Karpas-422 (cell line): Measurements from ENCODE around the gene TRAF5. TPM values are rescaled to one million over a fixed set of nuclear protein-coding genes. Genes with fewer than 3 reads are reported as not detected.

ENCODE experiments used
- DNase-seq: peaks from one replicate; pipeline ENCODE4 v3.0.0-alpha.2; 2015
- H2AFZ ChIP-seq: fragments of 200-600 bp; sonication (generic); 2 replicates; pipeline ENCODE4 v1.6.1; 2014; ENCODE audit warnings: antibody characterized with exemption, low read length, mixed read lengths
- H3K27ac ChIP-seq: fragments of 200-600 bp; sonication (generic); 2 replicates; pipeline ENCODE4 v1.5.1; 2014; ENCODE audit warnings: mild to moderate bottlenecking, low read length, moderate library complexity
- H3K27me3 ChIP-seq: fragments of 200-600 bp; sonication (generic); 2 replicates; pipeline ENCODE4 v1.6.1; 2014; ENCODE audit warnings: low read length, mixed read lengths
- H3K36me3 ChIP-seq: fragments of 200-600 bp; sonication (generic); 2 replicates; pipeline ENCODE4 v1.6.1; 2014; ENCODE audit warnings: low read length, mixed read lengths; ENCODE audit not compliant: insufficient read depth
- H3K4me1 ChIP-seq: fragments of 200-600 bp; sonication (generic); 2 replicates; pipeline ENCODE4 v1.6.1; 2014; ENCODE audit warnings: mild to moderate bottlenecking, low read length, mixed read lengths
- H3K4me2 ChIP-seq: fragments of 200-600 bp; sonication (generic); 2 replicates; pipeline ENCODE4 v1.6.1; 2014; ENCODE audit warnings: low read length, low read depth, mild to moderate bottlenecking; ENCODE audit not compliant: poor library complexity, severe bottlenecking
- H3K4me3 ChIP-seq: fragments of 200-600 bp; sonication (generic); 2 replicates; pipeline ENCODE4 v1.5.1; 2014; ENCODE audit warnings: mild to moderate bottlenecking, antibody characterized with exemption, low read length, mixed read lengths
- H3K79me2 ChIP-seq: fragments of 200-600 bp; sonication (generic); 2 replicates; pipeline ENCODE4 v1.6.1; 2014; ENCODE audit warnings: mild to moderate bottlenecking, low read length, mixed read lengths
- H3K9ac ChIP-seq: fragments of 200-600 bp; sonication (generic); 2 replicates; pipeline ENCODE4 v1.6.0; 2014; ENCODE audit warnings: low read length
- H3K9me2 ChIP-seq: fragments of 200-600 bp; sonication (generic), shearing (Covaris generic); replicated peaks from 2 replicates; pipeline ENCODE4 v1.6.0; 2014; ENCODE audit warnings: mild to moderate bottlenecking, low read length, moderate library complexity; ENCODE audit not compliant: insufficient read depth
- H3K9me3 ChIP-seq: fragments of 300-700, 200-600 bp; sonication (generic); 2 replicates; pipeline ENCODE4 v1.6.1; 2014; ENCODE audit warnings: low read length, mixed read lengths
- H4K20me1 ChIP-seq: fragments of 200-600 bp; sonication (generic); 2 replicates; pipeline ENCODE4 v1.6.1; 2014; ENCODE audit warnings: mild to moderate bottlenecking, antibody characterized with exemption, low read length, low read depth; ENCODE audit not compliant: insufficient read depth
- total RNA-seq: library from RNA; depleted of rRNA; stranded (reverse); fragments of >200 nt; shearing (Covaris generic); gene quantifications from 2 replicates; pipeline ENCODE4 v1.2.3, GENCODE V29; 2014; ENCODE audit warnings: low replicate concordance

The TRAF5 gene
- total RNA-seq, 1 experiment from 2014 or later = 39.7 TPM

DNA sequence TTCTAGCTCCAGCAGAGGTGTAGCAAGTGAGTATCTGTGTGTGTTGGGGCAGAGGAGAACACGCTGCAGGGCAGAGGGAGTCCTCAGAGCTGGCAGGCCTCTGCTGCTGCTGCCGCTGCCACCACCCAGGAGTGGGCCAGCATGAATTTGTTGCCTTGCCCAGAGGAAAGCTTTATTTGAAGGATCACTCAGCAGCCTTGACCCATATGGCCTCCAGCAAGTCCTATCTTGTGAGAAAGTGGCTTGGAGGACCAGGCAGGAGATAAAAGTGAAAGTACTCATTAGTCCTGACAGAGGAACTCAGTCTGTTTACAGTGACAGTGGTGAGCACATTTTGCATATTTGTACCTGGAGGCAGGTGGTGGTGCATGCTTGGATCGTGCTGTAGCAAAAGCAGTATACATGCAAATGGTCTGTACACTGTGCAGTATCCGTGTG, 3.1 kb downstream of the TRAF5 start:
- peaks cover 53% of the 10 kb centered on the region for H3K79me2 ChIP-seq
- peaks cover 65% of the 10 kb centered on the region for H3K4me1 ChIP-seq
- no peaks in the 10 kb centered on the region for H3K9me3 ChIP-seq
- peak overlapping the region; percentile 51 for H3K27ac ChIP-seq
- H3K4me2 ChIP-seq = peak overlapping the region; percentile 88
- H3K9me2 ChIP-seq = no peaks in the 10 kb centered on the region
- H3K9ac ChIP-seq = peak overlapping the region; percentile 79
- no peak overlapping the region for H2AFZ ChIP-seq
- no peaks in the 10 kb centered on the region for H3K27me3 ChIP-seq
- DNase-seq = peak; percentile 77
- H3K4me3 ChIP-seq = peak overlapping the region; percentile 80; the same call in 1 of the 2 replicates
- H3K36me3 ChIP-seq = no peaks in the 10 kb centered on the region
- H4K20me1 ChIP-seq = no peaks in the 10 kb centered on the region

DNA sequence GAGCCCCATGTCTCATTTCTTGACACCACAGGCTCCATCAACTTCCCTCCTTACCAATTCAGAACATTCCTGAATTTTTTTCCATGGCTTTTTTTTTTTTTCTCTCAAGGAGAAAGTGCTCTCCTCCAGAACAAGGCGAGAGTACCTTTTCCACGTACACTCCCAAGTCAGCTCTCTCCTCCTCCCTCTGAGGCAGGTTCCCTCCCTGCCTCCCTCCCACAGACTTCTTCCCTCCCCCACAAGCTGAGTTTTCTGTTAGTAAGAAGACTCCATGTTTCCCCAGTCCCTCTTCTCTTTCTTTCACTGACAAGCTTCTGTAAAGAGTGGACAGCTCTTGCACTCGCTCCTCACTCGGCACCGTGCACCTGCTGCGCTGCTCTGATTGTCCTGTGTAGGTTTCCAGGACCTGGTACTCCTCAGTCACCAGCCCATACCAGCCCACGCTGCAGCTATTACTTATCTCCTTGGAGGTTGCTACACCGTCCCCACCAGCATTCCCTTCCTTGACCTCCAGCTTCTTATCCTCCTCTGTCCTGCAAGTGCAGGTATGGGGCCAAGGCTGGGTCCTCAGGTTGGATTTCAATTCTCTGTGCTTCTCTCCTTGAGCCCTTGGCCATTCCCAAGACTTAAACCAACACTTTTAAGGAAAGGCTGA, 3.8 kb downstream of the TRAF5 start:
- Histone ChIP-seq H3K4me3 (peak overlapping the region; percentile 80; the same call in 1 of the 2 replicates), H3K27ac (no peak overlapping the region), H4K20me1 (no peaks in the 10 kb centered on the region), H2AFZ (no peak overlapping the region), H3K36me3 (no peaks in the 10 kb centered on the region), H3K4me1 (peaks cover 71% of the 10 kb centered on the region), H3K9me2 (no peaks in the 10 kb centered on the region), H3K9me3 (no peaks in the 10 kb centered on the region), H3K27me3 (no peaks in the 10 kb centered on the region), H3K4me2 (peak overlapping the region; percentile 88), H3K79me2 (peaks cover 55% of the 10 kb centered on the region), H3K9ac (no peak overlapping the region)
- DNase-seq = no peak

DNA sequence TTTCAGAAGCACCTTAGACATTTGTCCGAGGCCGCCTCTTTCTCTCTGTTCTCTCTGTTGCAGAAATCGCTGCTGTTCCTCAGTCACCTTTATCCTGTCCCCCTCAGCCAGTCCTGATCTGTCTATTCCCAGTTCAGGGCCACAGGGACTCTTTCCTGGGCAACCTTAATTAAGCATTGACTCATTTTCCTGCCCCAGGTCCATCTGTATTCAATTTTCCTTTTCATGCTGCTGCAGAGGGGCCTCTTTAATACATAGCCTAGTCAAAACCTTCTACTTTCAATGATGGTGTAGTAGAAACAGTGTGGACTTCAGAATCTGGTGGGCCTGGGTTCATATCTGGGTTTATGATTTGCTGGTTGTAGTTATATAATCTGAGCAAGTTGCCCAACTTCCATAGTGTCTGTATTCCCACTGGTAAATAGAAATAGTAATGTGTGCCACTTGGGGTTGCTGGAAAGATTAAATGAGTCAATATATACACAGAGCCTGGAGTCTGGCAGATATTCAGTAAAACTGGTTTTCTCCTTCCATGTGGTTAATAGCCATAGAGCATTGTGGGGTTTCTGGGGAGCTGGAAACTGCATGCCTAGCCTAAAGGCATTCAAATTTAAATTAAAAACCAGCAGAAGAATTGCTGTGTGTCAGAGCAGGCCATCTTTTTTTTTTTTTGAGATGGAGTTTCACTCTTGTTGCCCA, 4.5 kb downstream of the TRAF5 start:
- H3K27me3 ChIP-seq = no peaks in the 10 kb centered on the region
- DNase-seq = no peak
- no peak overlapping the region; the same call in 1 of the 2 replicates for H3K27ac ChIP-seq
- H2AFZ ChIP-seq = no peak overlapping the region
- H3K9me2 ChIP-seq = no peaks in the 10 kb centered on the region
- H3K36me3 ChIP-seq = no peaks in the 10 kb centered on the region
- peaks cover 78% of the 10 kb centered on the region for H3K4me1 ChIP-seq
- no peak overlapping the region for H3K4me3 ChIP-seq
- no peaks in the 10 kb centered on the region for H4K20me1 ChIP-seq
- peak overlapping the region; percentile 88 for H3K4me2 ChIP-seq
- H3K9ac ChIP-seq = no peak overlapping the region
- H3K9me3 ChIP-seq = no peaks in the 10 kb centered on the region
- H3K79me2 ChIP-seq = peaks cover 56% of the 10 kb centered on the region

DNA sequence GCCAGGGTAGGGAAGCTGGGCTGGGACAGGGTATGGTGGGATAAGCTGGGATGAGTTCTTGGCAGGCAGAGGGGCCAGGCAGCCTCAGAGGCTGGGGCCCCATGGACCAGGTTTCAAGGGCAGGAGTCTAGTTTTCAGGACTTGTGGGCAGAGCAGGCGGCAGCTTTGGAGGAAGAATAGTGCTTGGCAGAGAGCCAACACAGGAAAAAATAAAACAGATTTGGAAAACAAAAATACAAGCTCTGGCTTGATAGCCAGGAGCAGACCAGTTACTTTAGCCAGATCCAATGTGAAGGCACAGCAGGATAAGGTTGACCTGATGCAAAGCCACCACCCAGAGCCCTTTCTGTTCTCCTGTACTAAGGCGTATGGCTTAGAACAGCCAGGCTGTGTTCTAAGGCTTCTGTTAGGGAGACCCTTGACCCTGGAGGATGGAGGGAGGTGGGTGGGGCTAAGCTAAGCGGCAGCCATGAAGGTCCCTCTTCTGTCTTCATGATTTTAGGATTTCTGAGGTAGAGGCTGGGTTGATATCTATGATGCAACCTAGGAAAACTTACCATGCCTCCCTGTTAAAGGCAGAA, 5.5 kb downstream of the TRAF5 start:
- Histone ChIP-seq H3K4me3 (no peak overlapping the region), H4K20me1 (no peaks in the 10 kb centered on the region), H3K27me3 (no peaks in the 10 kb centered on the region), H3K9ac (no peak overlapping the region; the same call in 1 of the 2 replicates), H3K27ac (no peak overlapping the region), H3K79me2 (peaks cover 65% of the 10 kb centered on the region), H3K36me3 (no peaks in the 10 kb centered on the region), H3K4me2 (no peak overlapping the region), H3K4me1 (peaks cover 74% of the 10 kb centered on the region), H3K9me3 (no peaks in the 10 kb centered on the region), H2AFZ (no peak overlapping the region), H3K9me2 (no peaks in the 10 kb centered on the region)
- no peak for DNase-seq

DNA sequence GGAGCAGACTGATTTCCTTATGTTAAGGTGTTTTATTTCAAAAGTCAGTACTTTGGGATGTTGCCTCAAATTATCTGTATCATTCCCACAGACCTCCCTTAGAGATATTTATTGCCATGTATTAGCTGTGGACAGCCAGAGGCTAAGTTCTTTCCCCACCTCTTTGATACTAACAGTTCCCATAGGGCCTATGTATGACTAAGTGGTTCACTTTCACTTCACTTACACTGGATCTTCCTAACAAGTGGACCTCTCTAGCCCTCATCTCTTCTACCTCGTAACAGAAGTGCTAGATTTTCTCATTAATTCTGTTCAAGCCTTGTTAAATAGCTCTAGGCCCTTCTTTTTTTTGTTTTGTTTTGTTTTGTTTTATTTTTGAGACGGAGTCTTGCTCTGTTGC, 6.2 kb downstream of the TRAF5 start:
- H3K27ac ChIP-seq = no peak overlapping the region
- H3K79me2 ChIP-seq = peaks cover 69% of the 10 kb centered on the region
- no peak overlapping the region for H2AFZ ChIP-seq
- no peak overlapping the region for H3K9ac ChIP-seq
- no peaks in the 10 kb centered on the region for H4K20me1 ChIP-seq
- no peak overlapping the region for H3K4me3 ChIP-seq
- no peak overlapping the region for H3K4me2 ChIP-seq
- no peak for DNase-seq
- H3K27me3 ChIP-seq = no peaks in the 10 kb centered on the region
- H3K9me2 ChIP-seq = no peaks in the 10 kb centered on the region
- H3K9me3 ChIP-seq = no peaks in the 10 kb centered on the region
- H3K36me3 ChIP-seq = no peaks in the 10 kb centered on the region
- peaks cover 67% of the 10 kb centered on the region for H3K4me1 ChIP-seq

DNA sequence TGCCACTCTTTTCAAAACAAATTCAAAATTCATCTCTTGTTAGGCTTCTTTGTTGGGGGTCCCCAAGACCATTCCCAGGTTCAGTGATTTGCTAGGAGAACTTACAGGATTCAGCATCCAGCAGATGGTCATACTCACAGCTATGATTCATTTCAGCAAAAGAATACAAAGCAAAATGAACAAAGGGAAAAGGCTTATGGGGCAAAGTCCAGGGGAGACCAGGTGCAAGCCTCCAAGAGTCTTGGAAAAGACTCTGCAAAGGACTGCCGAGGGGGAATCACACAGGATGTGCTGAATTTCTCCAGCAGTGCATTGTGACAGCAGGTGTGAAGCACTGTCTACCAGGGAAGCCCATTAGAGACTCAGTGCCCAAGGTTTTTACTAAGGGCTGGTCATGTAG, 7.3 kb downstream of the TRAF5 start:
- no peaks in the 10 kb centered on the region for H4K20me1 ChIP-seq
- no peaks in the 10 kb centered on the region for H3K36me3 ChIP-seq
- no peaks in the 10 kb centered on the region for H3K27me3 ChIP-seq
- no peaks in the 10 kb centered on the region for H3K9me3 ChIP-seq
- DNase-seq = no peak
- H3K27ac ChIP-seq = no peak overlapping the region
- H3K9me2 ChIP-seq = no peaks in the 10 kb centered on the region
- H3K4me3 ChIP-seq = no peak overlapping the region
- no peak overlapping the region for H3K4me2 ChIP-seq
- peaks cover 56% of the 10 kb centered on the region for H3K4me1 ChIP-seq
- H2AFZ ChIP-seq = no peak overlapping the region
- peaks cover 64% of the 10 kb centered on the region for H3K79me2 ChIP-seq
- no peak overlapping the region for H3K9ac ChIP-seq

DNA sequence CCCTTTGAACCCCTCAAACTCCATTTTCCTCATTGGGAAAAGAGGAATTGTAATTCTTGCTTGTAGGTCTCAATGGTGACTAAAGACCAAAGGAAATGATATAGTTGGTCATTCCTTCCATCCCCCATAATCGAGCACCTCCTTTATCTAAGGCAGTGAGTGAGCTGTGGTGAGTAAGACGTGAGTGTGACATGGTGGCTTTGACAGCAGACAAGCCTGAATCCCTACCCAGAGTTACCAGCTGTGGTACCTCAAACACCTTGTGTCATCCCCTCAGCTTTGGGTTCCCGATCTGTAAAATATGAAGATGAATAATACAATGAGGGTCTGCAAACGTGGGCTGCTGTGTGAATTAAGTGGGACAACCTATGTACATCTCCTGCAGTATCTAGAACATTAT, 8.4 kb downstream of the TRAF5 start:
- H3K27ac ChIP-seq = peak overlapping the region; percentile 31
- no peaks in the 10 kb centered on the region for H3K9me2 ChIP-seq
- no peak overlapping the region for H3K9ac ChIP-seq
- peak overlapping the region; percentile 20 for H3K4me2 ChIP-seq
- no peaks in the 10 kb centered on the region for H4K20me1 ChIP-seq
- no peaks in the 10 kb centered on the region for H3K36me3 ChIP-seq
- H3K9me3 ChIP-seq = no peaks in the 10 kb centered on the region
- H3K4me3 ChIP-seq = no peak overlapping the region
- peaks cover 64% of the 10 kb centered on the region for H3K79me2 ChIP-seq
- no peaks in the 10 kb centered on the region for H3K27me3 ChIP-seq
- peaks cover 46% of the 10 kb centered on the region for H3K4me1 ChIP-seq
- no peak overlapping the region for H2AFZ ChIP-seq
- DNase-seq = no peak

DNA sequence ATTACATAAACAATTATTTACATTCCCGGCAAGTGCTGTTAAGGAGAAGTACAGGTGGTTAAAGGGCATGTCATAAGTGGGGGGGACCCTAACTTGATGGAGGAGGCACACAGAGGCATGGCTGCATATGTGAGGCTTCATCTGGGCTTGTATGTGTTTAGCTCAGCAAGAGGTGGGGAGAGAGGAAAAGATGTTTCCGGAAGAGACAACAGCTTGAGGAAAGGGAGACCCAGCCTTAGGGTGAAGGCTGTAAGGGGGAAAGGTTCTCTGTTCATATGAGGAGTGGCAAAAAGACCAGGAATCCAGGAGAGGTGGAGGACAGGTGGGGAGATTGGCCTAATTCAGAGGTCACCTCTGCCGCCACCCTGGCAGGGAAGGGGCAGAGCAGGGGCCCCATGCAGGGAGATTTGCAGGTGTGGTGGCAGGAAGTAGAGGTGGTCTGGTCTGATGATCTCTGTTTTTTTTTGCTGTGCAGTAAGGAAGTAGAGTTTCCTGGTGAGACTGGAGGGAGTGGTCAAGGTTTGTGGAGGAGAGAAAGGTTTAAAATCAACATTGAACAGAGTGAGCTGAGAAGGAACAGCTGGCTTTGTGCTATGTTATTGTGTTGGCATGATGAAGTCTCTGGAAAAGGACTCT, 9.0 kb downstream of the TRAF5 start:
- Histone ChIP-seq H3K36me3 (no peaks in the 10 kb centered on the region), H3K9me2 (no peaks in the 10 kb centered on the region), H3K4me2 (peak overlapping the region; percentile 20), H3K79me2 (peaks cover 59% of the 10 kb centered on the region), H2AFZ (no peak overlapping the region), H3K9ac (no peak overlapping the region; the same call in 1 of the 2 replicates), H3K27me3 (no peaks in the 10 kb centered on the region), H3K27ac (peak overlapping the region; percentile 31), H3K4me3 (no peak overlapping the region; the same call in 1 of the 2 replicates), H4K20me1 (no peaks in the 10 kb centered on the region), H3K4me1 (peaks cover 39% of the 10 kb centered on the region), H3K9me3 (no peaks in the 10 kb centered on the region)
- peak; percentile 51 for DNase-seq
